ENCODE measurements around the gene FALEC.

- TF ChIP-seq CTCF (IDR thresholded peaks at IDR 0.05) (peak in 3 of 4 experiments; percentile 36 to 52 (median 44)), POLR2AphosphoS5 (IDR thresholded peaks at IDR 0.05) (peak; percentile 27), POLR2A (IDR thresholded peaks at IDR 0.05) (peak; percentile 38 to 40)
Observed at GRCh38 chr1:150548632-150549495, 33.3 kb downstream of the FALEC start, which contains the start of gene ADAMTSL4.
